GM12891 (cell line): ENCODE measurements around the gene VSIG10L2.

Experiments used
- POLR2A ChIP-seq: IDR thresholded peaks from 2 replicates; pipeline ENCODE4 v1.6.1; 2011; ENCODE audit warnings: low read depth, low read length, control low read depth
- POLR2AphosphoS5 ChIP-seq: IDR thresholded peaks from 2 replicates; pipeline ENCODE4 v1.6.1; 2011; ENCODE audit warnings: low read depth, low read length, control low read depth
- POU2F2 ChIP-seq: IDR thresholded peaks from 2 replicates; pipeline ENCODE4 v1.6.1; 2011; ENCODE audit warnings: low read depth, mild to moderate bottlenecking, control low read depth, low read length, moderate library complexity
- SPI1 ChIP-seq: IDR thresholded peaks from 2 replicates; pipeline ENCODE4 v1.6.1; 2011; ENCODE audit warnings: low read depth, low read length, control low read depth
- TAF1 ChIP-seq: IDR thresholded peaks from 2 replicates; pipeline ENCODE4 v1.6.1; 2011; ENCODE audit warnings: low read depth, low read length, control low read depth

DNA sequence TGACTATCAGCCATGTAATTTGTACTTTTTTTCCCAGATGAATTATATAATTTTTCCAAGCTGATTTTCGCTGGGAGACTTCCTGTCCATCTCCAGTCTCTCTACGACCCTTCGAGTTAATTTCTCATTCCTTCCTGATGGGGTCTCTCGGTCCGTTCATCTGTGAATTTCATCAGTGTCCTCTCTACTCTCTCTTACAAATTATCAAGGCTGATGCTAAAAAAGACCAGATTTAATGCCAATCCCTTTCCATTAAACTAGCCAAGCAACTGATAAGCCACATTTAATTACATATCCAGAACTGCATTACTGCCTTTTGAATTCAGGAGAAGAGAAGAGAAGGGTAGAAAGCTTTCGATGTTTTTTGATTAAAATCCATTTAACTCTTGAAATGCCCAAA lies 25.8 kb downstream of the VSIG10L2 start:
- TF ChIP-seq POLR2A (no peak), POLR2AphosphoS5 (no peak), POU2F2 (no peak), SPI1 (no peak), TAF1 (no peak)
